ENCODE measurements around the gene CRMP1. TPM values are rescaled to one million over a fixed set of nuclear protein-coding genes. Genes with fewer than 3 reads are reported as not detected.
A peak's percentile ranks its signal among the peaks of the same experiment; 100 is the strongest.

CRMP1 gene
- total and polyA plus RNA-seq, 2 experiments from 2014 or later, result 1.3 TPM; not detected in 1

DNA sequence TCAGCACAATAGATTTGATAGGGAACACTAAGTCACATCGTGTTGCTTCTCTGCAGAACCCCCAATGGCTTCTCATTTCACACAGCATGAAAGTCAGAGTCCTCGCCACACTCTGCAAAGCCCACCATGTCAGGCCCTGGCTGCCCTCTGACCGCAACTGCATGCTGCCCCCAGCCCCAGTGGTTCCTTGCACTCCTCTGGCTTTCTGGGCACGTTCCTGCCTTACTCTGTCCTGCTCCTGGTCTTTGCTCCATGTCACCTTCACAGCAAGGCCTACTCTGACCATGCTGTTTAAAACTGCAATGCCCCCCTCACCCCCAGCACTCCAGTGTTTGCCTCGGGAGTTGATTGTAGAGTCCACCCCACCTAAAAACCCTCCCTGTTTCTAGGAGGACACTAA, 103.7 kb downstream of the CRMP1 start:
- no peaks in the 10 kb centered on the region for H3K79me2 ChIP-seq (ENCODE audit: insufficient read depth)
- no peak overlapping the region for H2AFZ ChIP-seq
- no peak overlapping the region for H3K4me2 ChIP-seq (ENCODE audit: unreplicated experiment)
- WGBS, 2 experiments (ENCODE audit: low coverage in 1 of 2, low lambda C conversion rate in 2 of 2, missing lambda C conversion rate in 2 of 2), result 81 to 88% methylated on average over 5 of the region's 5 CpGs
- peaks cover 6% of the 10 kb centered on the region; the same call in 1 of the 2 replicates for H3K4me1 ChIP-seq (ENCODE audit: insufficient read depth)
- H3K27me3 ChIP-seq (replicated peaks; ENCODE audit: insufficient read depth), result no peaks in the 10 kb centered on the region
- no peak overlapping the region for H3K27ac ChIP-seq
- H3K9ac ChIP-seq, result no peak overlapping the region
- H3K9me3 ChIP-seq (ENCODE audit: low read depth), result no peaks in the 10 kb centered on the region
- TF ChIP-seq EZH2 (IDR thresholded peaks at IDR 0.05; ENCODE audit: insufficient read depth, poor library complexity, severe bottlenecking), result no peak
- no peak for TF ChIP-seq EZH2phosphoT487 (IDR thresholded peaks at IDR 0.05; ENCODE audit: insufficient read depth, low read depth)
- peaks cover 12% of the 10 kb centered on the region; the same call in 1 of the 2 replicates for H3K36me3 ChIP-seq (ENCODE audit: low read depth)
- no peaks in the 10 kb centered on the region for H3K9me2 ChIP-seq (ENCODE audit: insufficient read depth)
- H3K4me3 ChIP-seq, result no peak overlapping the region
- in situ Hi-C loops (cut with MboI), result no loop called here
- no peak for DNase-seq
- H3F3A ChIP-seq (ENCODE audit: insufficient read depth), result peaks cover 16% of the 10 kb centered on the region
- H4K20me1 ChIP-seq (ENCODE audit: insufficient read depth), result no peaks in the 10 kb centered on the region

GRCh38 chr4:5788144-5788543, 104.7 kb downstream of the CRMP1 start:
- in situ Hi-C loops (cut with MboI), result no loop called here

DNA sequence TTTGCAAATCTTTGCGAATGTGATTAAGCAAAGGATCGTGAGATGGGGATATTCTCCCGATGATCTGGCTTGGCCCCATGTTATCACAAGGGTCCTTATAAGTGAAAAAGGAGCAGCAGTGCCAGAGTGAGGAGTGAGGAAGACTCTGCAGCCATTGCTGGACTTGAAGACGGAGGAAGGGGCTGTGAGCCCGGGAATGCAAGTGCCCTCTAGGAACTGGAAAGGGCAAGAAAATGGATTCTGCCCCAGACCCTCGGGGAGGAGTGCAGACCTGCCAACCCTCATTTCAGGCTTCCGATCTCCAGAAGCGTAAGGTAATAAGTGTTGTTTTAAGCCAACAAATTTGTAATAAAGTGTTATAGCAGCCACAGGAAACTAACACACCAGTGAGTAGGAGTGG, 105.6 kb downstream of the CRMP1 start:
- 98 to 99% methylated on average over 8 of the region's 8 CpGs for WGBS, 2 experiments (ENCODE audit: low coverage in 1 of 2, low lambda C conversion rate in 2 of 2, missing lambda C conversion rate in 2 of 2)
- Histone ChIP-seq H3K4me1 (ENCODE audit: insufficient read depth) (peaks cover 6% of the 10 kb centered on the region; the same call in 1 of the 2 replicates), H3K4me2 (ENCODE audit: unreplicated experiment) (no peak overlapping the region), H3K27ac (no peak overlapping the region), H3K4me3 (no peak overlapping the region), H4K20me1 (ENCODE audit: insufficient read depth) (no peaks in the 10 kb centered on the region), H3K79me2 (ENCODE audit: insufficient read depth) (no peaks in the 10 kb centered on the region), H3K36me3 (ENCODE audit: low read depth) (peaks cover 12% of the 10 kb centered on the region; the same call in 1 of the 2 replicates), H3K27me3 (replicated peaks; ENCODE audit: insufficient read depth) (no peaks in the 10 kb centered on the region), H3K9me3 (ENCODE audit: low read depth) (no peaks in the 10 kb centered on the region), H2AFZ (no peak overlapping the region), H3F3A (ENCODE audit: insufficient read depth) (peaks cover 16% of the 10 kb centered on the region), H3K9me2 (ENCODE audit: insufficient read depth) (no peaks in the 10 kb centered on the region), H3K9ac (no peak overlapping the region)
- in situ Hi-C loops (cut with MboI), result no loop called here
- no peak for DNase-seq
- TF ChIP-seq EZH2phosphoT487 (IDR thresholded peaks at IDR 0.05; ENCODE audit: insufficient read depth, low read depth), result no peak
- TF ChIP-seq EZH2 (IDR thresholded peaks at IDR 0.05; ENCODE audit: insufficient read depth, poor library complexity, severe bottlenecking), result no peak

More at GRCh38 chr4:5788144-5788543, 104.7 kb downstream of the CRMP1 start:
- no peak overlapping the region for H3K4me2 ChIP-seq (ENCODE audit: unreplicated experiment)
- WGBS, 2 experiments (ENCODE audit: low coverage in 1 of 2, low lambda C conversion rate in 2 of 2, missing lambda C conversion rate in 2 of 2), result 15 to 17% methylated on average over 2 of the region's 2 CpGs
- H3K4me3 ChIP-seq, result no peak overlapping the region
- H3K27ac ChIP-seq, result no peak overlapping the region
- H3F3A ChIP-seq (ENCODE audit: insufficient read depth), result peaks cover 16% of the 10 kb centered on the region
- no peaks in the 10 kb centered on the region for H3K9me2 ChIP-seq (ENCODE audit: insufficient read depth)
- no peaks in the 10 kb centered on the region for H3K9me3 ChIP-seq (ENCODE audit: low read depth)
- H3K27me3 ChIP-seq (replicated peaks; ENCODE audit: insufficient read depth), result no peaks in the 10 kb centered on the region
- peaks cover 12% of the 10 kb centered on the region; the same call in 1 of the 2 replicates for H3K36me3 ChIP-seq (ENCODE audit: low read depth)
- H3K9ac ChIP-seq, result no peak overlapping the region
- peaks cover 6% of the 10 kb centered on the region; the same call in 1 of the 2 replicates for H3K4me1 ChIP-seq (ENCODE audit: insufficient read depth)
- no peaks in the 10 kb centered on the region for H3K79me2 ChIP-seq (ENCODE audit: insufficient read depth)
- DNase-seq, result no peak
- no peak overlapping the region for H2AFZ ChIP-seq
- TF ChIP-seq EZH2 (IDR thresholded peaks at IDR 0.05; ENCODE audit: insufficient read depth, poor library complexity, severe bottlenecking), result no peak
- no peak for TF ChIP-seq EZH2phosphoT487 (IDR thresholded peaks at IDR 0.05; ENCODE audit: insufficient read depth, low read depth)
- H4K20me1 ChIP-seq (ENCODE audit: insufficient read depth), result no peaks in the 10 kb centered on the region

- no peak overlapping the region for H3K4me2 ChIP-seq (ENCODE audit: unreplicated experiment)
- H3K27ac ChIP-seq, result peak overlapping the region; percentile 51
- peaks cover 16% of the 10 kb centered on the region for H3F3A ChIP-seq (ENCODE audit: insufficient read depth)
- 0 out of 2 replicates have a peak overlapping the region, but pooled peaks have one; percentile 7 for H3K9ac ChIP-seq
- H3K9me2 ChIP-seq (ENCODE audit: insufficient read depth), result no peaks in the 10 kb centered on the region
- H3K27me3 ChIP-seq (replicated peaks; ENCODE audit: insufficient read depth), result no peaks in the 10 kb centered on the region
- no peak overlapping the region for H3K4me3 ChIP-seq
- H3K9me3 ChIP-seq (ENCODE audit: low read depth), result no peaks in the 10 kb centered on the region
- 77 to 80% methylated on average over 9 of the region's 9 CpGs for WGBS, 2 experiments (ENCODE audit: low coverage in 1 of 2, low lambda C conversion rate in 2 of 2, missing lambda C conversion rate in 2 of 2)
- H3K4me1 ChIP-seq (ENCODE audit: insufficient read depth), result peaks cover 6% of the 10 kb centered on the region; the same call in 1 of the 2 replicates
- 0 out of 2 replicates have a peak, but pooled peaks cover 2% of the 10 kb centered on the region for H3K79me2 ChIP-seq (ENCODE audit: insufficient read depth)
- in situ Hi-C loops (cut with MboI), result no loop called here
- peaks cover 5% of the 10 kb centered on the region; the same call in 1 of the 2 replicates for H3K36me3 ChIP-seq (ENCODE audit: low read depth)
- DNase-seq, result peak; percentile 66
- TF ChIP-seq EZH2phosphoT487 (IDR thresholded peaks at IDR 0.05; ENCODE audit: insufficient read depth, low read depth) (no peak), EZH2 (IDR thresholded peaks at IDR 0.05; ENCODE audit: insufficient read depth, poor library complexity, severe bottlenecking) (no peak)
- no peaks in the 10 kb centered on the region for H4K20me1 ChIP-seq (ENCODE audit: insufficient read depth)
- H2AFZ ChIP-seq, result no peak overlapping the region
Measured at GRCh38 chr4:5785806-5786680, 106.8 kb downstream of the CRMP1 start.
